ENCODE measurements around the gene RNF223. TPM values are rescaled to one million over a fixed set of nuclear protein-coding genes. Genes with fewer than 3 reads are reported as not detected.
"Not testable (repeated sequence)": the region's sequence is repeated elsewhere in the genome, so short reads cannot be mapped to it uniquely, and the experiment has no call there.

The RNF223 gene
- total RNA-seq, 1 donor from 2014 or later: not detected

DNA sequence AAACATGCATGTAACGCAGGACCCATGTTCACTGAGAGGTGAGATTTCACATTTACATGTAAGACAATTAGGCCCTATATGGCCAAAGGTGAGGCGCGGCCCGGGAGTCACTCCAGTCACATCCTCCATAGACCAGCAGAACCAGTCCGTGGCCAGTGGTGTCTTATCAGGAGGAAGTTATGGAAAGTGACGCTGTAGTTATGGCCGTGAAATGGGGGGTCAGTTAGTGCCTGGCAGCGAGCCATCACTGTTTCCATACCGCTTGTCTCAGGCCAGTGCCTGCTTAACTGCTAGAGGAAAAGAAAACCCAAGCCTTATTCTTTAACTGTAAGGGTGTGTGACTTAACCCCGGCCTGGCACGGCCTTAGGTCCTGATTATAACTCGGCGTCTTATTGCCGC, 35.6 kb upstream of the RNF223 start:
- no peak for DNase-seq

DNA sequence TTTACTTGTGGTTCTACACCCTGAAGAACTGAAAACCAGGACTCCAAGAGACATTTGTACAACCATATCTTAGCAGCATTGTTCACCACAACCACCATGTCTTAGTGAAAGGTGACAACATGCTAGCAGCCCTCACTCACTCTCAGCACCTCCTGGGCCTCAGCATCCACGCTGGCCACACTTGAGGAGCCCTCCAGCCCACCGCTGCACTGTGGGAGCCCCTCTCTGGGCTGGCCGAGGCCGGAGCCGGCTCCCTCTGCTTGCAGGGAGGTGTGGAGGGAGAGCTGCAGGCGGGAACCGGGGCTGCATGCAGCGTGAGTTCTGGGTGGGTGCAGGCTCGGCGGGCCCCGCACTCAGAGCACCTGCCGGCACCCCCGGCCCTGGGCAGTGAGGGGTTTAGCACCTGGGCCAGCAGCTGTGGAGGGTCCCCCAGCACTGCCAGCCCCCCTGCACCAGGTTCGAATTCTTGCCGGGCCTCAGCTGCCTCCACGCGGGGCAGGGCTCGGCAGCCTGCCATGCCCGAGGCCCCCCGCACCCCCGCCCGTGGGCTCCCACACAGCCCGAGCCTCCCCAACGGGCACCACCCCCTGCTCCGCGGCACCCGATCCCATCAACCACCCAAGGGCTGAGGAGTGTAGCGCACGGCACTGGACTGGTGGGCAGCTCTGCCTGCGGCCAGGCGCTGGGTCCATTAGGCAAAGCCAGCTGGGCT, 32.6 kb upstream of the RNF223 start:
- no peak for DNase-seq

DNA sequence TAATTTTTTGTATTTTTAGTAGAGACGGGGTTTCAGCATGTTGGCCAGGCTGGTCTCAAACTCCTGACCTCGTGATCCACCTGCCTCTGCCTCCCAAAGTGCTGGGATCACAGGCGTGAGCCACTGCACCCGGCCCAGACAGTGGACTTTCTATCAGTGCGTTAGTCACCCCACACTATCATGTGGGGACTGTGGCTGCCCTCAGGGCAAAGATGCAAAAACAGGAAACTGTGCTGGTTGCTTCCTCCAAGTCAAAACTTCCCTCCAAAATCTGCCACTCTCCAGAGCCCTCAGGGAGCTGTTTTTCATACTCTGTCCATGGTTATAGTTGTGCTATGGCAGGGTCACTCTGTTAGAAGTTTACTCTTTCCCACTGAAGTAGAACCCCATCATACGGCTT, 30.0 kb upstream of the RNF223 start:
- DNase-seq: not testable (repeated sequence)

DNA sequence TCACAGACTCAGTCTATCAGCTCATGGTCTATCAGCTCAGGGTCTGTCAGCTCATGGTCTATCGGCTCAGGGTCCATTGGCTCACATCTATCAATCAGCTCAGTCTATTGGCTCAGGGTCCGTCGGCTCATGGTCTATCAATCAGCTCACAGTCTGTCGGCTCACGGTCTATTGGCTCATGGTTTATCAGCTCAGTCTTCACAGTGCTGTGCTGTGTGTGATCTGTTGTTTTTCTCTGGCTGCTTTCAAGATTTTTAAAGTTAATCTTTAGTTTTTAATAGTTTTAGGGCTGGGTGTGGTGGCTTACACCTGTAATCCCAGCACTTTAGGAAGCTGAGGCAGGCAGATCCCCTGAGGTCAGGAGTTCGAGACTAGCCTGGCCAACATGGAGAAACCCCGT, 27.4 kb upstream of the RNF223 start:
- DNase-seq: no peak

DNA sequence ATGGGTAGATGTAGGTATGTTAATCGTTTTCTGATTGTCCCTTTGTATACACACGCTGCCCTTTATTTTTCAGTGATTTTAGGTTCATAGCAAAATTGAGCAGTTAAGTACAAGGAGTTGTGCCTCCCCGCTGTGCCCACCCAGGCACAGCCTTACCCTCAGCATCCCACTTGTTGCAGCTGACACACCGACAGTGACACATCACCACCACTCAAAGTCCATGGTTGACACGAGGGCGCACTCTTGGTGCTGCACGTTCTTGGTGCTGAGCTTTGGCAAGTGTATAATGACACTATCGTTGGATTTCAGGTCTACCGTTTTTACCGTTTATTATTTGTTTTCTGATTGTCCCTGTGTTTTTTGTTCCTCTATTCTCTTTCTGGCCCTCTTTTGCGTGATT, 26.2 kb upstream of the RNF223 start:
- no peak for DNase-seq

DNA sequence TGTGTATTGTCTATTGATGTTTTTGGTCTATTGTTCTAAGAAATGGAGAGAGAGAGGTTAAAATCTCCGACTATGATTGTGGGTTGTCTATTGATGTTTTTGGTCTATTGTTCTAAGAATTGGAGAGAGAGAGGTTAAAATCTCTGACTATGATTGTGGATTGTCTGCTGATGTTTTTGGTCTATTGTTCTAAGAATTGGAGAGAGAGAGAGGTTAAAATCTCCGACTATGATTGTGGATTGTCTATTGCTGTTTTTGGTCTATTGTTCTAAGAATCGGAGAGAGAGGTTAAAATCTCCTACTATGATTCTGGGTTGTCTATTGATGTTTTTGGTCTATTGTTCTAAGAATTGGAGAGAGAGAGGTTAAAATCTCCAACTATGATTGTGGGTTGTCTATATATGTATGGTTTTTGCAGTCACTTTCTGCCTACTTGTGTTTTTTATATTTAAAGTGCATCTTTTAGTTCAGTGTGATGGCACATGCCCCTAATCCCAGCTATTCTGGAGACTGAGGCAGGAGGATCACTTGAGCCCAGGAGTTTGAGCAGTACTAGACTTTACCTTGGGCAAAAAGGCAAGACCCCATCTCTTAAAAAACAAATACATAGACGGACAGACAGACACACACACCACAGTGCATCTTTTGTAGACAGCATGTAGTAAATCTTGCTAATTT, 25.5 kb upstream of the RNF223 start:
- no peak for DNase-seq

DNA sequence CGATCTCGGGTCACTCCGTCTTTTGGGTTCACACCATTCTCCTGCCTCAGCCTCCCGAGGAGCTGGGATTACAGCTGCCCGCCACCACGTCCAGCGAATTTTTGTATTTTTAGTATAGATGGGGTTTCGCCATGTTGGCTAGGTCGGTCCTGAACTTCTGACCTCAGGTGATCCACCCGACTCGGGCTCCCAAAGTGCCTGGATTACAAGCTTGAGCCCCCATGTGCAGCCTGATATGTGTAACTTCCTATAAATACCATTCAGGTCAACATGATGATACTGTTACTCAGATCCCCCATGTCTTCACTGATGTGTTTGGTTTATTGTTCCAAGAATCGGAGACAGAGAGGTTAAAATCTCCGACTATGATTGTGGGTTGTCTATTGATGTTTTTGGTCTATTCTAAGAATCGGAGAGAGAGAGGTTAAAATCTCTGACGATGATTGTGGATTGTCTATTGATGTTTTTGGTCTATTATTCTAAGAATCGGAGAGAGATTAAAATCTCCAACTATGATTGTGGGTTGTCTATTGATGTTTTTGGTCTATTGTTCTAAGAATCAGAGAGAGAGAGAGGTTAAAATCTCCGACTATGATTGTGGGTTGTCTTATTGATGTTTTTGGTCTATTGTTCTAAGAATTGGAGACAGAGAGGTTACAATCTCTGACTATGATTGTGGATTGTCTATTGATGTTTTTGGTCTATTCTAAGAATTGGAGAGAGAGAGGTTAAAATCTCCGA, 24.7 kb upstream of the RNF223 start:
- no peak for DNase-seq

DNA sequence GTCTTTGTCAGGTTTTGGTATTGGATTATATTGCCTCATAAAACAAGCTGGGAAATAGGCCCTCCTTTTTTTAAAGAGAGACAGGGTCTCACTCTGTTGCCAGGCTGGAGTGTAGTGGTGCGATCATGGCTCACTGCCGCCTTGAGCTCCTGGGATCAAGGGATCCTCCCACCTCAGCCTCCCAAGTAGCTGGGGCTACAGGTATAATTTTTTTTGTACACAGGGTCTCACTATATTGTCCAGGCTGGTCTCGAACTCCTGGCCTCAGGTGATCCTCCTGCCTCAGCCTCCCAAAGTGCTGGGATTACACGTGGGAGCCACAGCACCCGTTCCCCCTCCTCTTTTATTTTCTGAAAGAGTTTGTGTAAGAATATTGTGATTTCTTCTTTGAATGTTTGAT, 22.0 kb upstream of the RNF223 start:
- not testable (repeated sequence) for DNase-seq

DNA sequence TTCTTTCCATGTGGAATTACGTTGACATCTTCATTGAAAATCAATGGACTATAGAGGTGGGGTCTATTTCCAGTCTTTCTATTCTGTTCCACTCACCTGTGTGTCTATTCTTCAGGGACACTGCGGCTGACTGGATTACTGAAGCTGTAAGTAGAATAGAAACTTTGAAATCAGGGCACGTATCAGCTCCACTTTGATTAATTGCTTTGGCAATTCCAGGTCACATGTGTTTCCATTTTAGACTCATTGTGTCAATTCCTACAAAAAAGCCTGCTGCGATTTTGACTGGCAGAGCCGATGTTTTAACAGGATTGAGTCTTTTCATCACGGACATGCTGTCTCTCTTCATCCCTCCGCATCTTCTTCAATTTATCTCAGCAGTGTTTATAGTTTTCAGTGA, 20.9 kb upstream of the RNF223 start:
- DNase-seq: no peak

DNA sequence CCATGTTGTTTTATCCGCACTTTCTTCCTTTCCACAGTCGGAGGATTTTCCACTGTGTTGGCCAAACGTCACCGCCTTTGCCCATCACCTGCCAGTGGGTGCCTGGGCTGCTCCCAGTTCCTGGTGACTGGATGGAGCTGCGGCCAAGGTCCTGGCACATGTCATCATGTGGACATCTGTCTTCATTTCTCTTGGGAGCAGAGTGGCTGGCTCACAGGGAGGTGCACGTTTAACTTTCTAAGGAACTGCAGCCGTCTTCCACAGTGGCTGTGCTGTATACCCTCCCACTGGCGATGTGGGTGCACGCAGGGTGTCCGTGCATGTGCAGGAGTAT, 19.5 kb upstream of the RNF223 start:
- DNase-seq: no peak

DNA sequence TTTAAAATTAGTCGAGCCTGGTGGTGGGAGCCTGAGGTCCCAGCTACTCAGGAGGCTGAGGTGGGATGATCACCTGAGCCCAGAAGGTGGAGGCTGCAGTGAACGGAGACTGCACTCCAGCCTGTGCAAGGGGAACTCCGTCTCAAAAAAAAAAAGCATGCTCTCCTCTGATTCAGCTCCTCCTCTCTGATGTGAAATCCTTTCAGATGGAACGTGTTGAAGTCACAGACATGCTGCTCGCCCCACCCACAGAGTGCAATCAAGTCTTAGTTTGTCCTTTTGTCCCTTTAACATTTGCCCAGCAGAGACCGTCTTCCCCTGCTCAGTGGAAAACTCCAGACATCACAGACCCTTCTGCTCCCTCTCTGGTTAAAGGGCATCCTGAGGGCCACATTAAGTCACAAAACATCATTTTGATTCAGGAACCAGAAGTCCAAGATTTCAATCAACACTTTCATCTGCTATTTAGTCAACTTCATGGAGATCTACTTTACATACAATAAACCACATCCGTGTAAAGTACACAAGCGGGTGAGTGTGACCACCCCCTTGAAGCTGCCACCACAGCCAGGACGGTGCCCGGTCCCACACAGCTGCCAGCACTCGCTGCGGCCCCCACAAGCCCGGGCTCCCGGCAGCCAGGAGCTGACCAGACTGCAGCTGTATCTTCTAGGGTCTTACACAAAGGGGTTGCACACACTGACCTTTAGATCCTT, 18.9 kb upstream of the RNF223 start:
- DNase-seq: no peak

DNA sequence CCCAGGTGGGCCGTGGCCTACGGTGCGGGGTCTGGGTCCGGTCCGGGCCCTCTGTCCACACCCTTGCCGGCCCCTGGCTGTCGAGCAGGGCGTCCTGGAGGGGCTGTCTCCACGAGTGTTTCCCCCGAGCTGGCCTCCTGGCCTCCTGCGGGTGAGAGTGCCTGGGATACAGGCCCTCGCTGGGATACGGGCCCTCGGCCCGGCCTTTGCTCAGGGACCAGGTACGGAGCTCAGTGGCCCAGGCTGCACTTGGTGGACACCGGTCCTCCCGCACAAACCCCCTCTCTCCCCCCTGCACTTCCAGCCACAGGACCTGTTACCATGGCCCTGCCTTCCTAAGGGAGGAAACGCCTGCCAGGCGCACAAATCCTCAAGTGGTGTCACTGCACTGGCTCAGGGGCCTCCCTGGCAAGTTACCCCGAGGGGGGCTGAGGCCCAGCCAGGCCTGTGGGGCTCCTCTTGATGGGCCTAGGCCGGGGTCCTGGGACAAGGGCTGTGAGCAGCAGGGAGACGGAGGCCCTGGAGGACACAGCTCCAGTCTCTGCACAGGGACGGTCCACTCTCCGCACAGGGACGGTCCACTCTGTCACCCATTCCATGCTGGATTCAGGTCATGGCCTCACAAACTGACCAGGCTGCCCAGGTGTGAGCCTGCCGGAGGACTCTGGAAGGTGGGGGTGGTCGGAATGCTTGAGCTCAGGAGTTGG, 18.2 kb upstream of the RNF223 start:
- DNase-seq: no peak

DNA sequence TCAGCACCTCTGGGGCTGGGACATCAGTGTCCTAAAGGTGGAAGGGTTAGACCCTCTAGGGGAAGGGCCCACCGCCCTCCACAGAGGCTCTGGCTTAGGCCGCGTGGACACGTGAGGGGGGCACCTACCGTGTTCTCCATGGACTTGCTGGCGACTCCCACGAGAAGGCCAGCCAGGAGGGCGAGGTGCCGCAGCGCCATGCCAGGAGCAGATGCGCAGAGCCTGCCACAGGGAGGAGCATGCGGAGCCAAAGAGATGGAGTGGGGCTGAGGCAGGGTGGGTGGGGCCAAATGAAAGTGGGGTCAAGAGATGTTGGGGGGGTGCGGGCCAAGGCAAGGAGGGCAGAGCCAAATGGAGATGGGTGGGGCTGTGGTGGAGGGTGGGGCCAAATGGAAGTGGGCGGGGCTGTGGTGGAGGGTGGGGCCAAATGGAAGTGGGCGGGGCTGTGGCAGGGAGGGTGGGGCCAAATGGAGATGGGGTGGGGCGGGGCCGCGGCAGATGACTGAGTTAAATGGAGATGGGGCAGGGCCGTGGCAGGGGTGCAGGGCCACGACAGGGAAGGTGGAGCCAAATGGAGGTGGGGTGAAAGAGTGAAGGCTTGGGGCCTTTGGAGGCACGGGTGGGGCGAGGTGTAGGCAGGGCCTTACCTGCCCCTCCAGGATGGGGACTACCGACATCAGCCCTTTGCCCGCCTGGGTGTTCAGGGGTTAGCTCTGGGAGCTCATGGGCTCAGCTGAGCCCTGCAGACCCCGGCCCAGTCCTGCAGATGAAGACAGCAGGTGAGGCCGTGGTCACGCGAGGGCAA, 17.4 kb upstream of the RNF223 start:
- DNase-seq: no peak

DNA sequence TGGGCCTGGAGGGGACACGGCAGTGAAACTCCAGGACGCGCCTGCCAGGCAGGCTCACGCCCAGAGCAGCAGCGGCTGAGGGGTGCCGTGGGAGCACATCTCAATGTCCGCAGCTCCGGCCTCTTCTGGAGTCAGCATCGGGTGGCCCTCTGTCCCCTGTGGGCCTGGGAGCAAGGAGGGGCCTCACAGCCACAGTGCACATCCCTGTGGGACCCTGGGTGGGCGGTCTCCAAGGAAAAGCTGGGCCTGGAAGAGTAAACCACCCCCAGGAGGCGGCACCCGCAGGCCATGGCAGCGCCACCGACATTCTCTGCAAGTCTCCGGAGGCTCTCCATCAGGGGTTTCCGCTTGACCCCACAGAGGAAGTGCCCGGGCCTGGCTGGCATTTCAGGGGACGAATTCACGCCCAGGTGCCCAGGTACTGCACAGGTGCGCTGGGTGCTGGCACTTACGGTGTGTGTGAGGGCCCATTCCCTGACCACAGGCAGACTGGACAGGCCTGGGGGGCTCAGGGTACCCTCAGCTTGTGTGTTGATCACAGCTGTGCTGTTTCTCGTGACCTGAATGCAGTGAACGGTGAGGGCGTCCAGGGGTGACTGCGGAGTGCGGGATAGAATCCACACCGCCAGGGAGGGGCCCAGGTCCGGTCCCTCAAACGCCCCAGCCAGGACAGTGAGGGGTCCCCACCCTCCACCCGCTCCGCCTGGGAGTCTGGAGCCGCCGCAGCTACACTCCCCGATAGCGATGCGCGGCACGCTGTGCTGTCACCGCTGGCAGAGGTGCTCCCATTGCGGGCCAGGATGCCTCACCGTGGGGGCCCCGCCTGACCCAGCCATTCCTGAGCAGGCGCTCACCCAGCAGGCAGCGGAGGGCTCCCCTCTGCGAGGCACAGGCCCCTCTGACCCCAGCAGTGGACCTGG, 16.6 kb upstream of the RNF223 start:
- DNase-seq: no peak

DNA sequence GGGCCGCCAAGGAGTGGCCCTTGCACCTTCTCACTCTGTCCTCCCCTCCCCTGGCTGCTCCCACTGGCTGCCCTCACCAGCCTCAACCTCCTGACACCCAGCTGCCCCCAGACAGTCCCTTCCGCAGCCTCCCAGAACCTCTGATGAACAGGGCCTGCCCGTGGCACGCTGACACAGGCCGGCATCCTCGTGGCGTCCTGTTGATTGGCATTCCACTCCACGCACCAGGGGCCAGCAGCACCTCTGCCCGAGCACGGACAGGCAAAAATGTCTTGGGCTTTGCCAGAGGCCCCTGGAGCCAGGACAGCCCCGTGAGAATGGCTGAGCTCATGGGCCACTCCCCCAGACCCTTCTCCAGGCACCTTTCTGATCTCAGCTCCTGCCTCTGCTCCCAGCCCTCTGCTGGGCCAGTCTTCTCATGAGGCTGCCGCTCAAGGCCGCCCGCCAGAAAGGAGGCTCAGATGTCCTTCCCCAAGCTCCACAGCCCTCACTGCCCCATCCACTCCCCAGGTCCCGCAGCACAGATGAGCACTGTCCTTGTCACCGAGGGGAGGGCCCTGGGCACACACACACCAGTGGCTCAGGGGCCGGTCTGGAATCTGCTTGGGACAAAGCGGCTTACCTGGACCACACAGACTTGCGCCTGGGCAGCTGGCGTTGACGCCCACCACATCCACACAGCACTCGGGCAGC, 15.8 kb upstream of the RNF223 start:
- DNase-seq: no peak

DNA sequence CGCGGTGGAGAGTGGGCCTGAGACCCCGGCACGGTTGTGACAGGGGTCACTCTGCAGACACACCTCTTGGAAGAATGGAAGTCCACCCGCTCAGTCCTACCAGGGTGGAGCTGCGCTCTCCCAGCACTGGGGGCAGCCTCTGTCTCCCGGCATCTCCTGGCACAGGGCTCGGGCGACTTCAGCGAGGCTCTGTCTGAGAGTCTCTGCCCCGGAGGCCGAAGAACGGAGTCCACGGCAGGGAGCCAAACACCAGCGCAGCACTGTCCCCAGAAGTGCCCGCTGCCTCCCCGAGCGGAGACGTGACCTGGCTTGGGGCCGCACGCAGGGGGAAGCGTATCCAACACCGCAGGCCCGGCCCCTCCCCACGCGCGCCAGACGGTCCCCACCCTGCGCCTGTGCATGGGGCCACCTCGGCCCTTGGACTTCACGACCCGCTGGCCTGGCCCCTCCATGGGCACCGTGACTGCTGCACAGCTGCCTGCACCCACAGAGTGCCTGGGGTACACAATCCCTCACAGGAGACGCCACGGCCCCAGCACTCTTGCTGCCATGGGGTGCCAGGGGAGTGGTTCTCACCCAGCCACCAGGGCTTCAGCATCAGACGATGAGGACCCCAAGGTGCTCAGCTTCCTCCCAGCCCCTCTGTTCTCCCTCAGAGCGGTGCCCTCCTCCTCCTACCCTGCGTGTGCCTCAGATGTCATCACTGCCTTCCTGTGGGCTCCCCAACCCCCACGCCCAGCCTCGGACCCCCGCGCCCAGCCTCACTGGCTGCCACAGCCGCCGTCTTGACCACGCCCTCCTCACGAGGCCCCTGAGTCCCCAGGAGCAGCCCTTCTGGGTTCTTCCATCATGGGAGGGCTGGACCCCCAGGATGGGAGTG, 14.9 kb upstream of the RNF223 start:
- DNase-seq: no peak

DNA sequence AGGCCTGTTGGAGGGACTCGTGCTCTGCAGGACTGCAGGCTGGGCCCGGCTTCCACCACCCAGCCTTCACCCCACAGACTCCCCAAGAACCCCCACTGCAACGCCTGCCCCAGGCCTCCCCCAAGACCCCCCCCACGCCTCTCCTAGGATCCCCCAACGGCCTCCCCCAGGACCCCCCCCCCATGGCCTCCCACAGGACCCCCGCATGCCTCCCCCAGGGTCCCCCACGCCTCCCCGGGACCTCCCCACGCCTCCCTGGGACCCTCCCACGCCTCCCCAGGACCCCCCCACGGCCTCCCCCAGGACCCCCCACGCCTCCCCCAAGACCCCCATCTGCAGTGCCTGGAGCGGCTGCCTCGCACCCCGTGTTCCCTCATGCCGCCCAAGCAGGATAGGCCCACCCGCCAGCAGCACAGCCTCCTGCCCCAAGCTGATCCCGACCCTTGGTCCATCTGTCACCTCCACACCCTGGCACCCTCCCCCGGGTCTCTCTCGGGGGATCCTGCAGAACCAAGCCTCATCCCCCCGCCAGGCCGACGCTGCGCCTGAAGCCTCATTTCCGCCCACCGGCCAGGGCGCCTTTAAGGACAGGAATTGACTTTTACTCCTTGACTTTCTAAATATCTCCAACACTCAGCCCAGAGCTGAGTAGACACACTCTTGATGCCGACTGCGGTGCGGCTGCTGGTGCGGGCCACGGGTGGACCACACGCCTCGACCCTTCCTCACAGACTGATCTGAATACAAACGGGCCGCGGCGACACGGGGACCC, 14.1 kb upstream of the RNF223 start:
- DNase-seq: no peak

DNA sequence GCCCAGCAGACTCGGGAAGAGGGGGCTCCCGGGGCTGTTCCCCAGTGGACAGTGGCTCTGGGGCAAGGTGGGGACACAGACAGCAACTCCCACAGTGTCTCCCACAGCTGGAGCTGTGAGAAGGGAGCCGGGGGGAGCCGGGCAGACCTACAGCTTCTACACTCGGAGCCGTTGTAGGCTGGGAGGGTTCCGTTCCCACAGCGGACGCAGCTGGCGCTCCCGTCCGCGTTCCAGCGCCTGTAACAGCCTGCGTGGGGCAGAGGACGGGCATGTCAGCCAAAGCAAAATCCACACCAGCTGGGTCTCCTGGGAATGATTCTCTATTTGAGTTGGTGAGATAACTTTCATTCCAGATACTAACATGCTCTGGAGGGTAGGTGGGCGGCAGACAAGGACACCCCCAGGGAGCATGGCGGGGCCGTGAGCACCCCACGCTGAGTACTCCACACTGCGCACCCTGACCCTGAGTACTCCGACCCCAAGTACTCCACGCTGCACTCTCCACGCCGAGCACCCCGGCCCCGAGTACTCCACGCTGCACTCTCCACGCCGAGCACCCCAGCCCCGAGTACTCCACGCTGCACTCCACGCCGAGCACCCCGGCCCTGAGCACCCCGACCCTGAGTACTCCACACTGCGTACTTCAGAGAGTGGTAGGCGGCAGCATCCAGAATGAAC, 13.4 kb upstream of the RNF223 start:
- DNase-seq: no peak
